Fibroblast of lung (primary cell): ENCODE data around the gene MFAP4. TPM values are rescaled to one million over a fixed set of nuclear protein-coding genes. Genes with fewer than 3 reads are reported as not detected.

Experiments used
- DNase-seq, 2 donors: peaks; one replicate each; pipeline versions ENCODE4 v3.0.0 to v3.0.0-alpha.2; 2010; ENCODE audit warnings: low read depth in 2 of 2
- H2AFZ ChIP-seq: 2 replicates; pipeline ENCODE4 v1.5.1; 2012; ENCODE audit warnings: low read length, control low read depth, inconsistent platforms
- H3K27ac ChIP-seq: 2 replicates; pipeline ENCODE4 v1.5.1; 2011; ENCODE audit warnings: low read length, control low read depth; ENCODE audit not compliant: insufficient read depth
- H3K27me3 ChIP-seq: 2 replicates; pipeline ENCODE4 v1.5.1; 2011; ENCODE audit warnings: mild to moderate bottlenecking, low read length; ENCODE audit not compliant: control insufficient read depth, insufficient read depth
- H3K36me3 ChIP-seq: 2 replicates; pipeline ENCODE4 v1.5.1; 2011; ENCODE audit warnings: low read length; ENCODE audit not compliant: control insufficient read depth, insufficient read depth
- H3K4me1 ChIP-seq: 2 replicates; pipeline ENCODE4 v1.5.1; 2011; ENCODE audit warnings: low read length; ENCODE audit not compliant: control insufficient read depth, insufficient read depth; ENCODE audit errors: extremely low read depth
- H3K4me2 ChIP-seq: 2 replicates; pipeline ENCODE4 v1.5.1; 2011; ENCODE audit warnings: low read length, control low read depth; ENCODE audit not compliant: insufficient read depth; ENCODE audit errors: extremely low read depth
- H3K4me3 ChIP-seq, 4 experiments: fragments of 200-600 bp in 1 of 4; sonication (generic) in 1 of 4; replicated peaks in 1 of 4; 2 replicates each; pipeline ENCODE4 v1.5.1; 2011 to 2016; ENCODE audit warnings: low read length in 4 of 4, low read depth in 3 of 4, mild to moderate bottlenecking in 3 of 4, control low read depth in 2 of 4, inconsistent platforms in 1 of 4, mixed read lengths in 1 of 4; ENCODE audit not compliant: insufficient read depth in 1 of 4; ENCODE audit errors: control extremely low read depth in 1 of 4
- H3K79me2 ChIP-seq: 2 replicates; pipeline ENCODE4 v1.5.1; 2012; ENCODE audit warnings: mild to moderate bottlenecking, low read length, inconsistent platforms; ENCODE audit not compliant: control insufficient read depth, insufficient read depth
- H3K9ac ChIP-seq: 2 replicates; pipeline ENCODE4 v1.5.1; 2011; ENCODE audit warnings: mild to moderate bottlenecking, low read length, control low read depth; ENCODE audit not compliant: insufficient read depth
- H3K9me3 ChIP-seq: 2 replicates; pipeline ENCODE4 v1.5.1; 2012; ENCODE audit warnings: low read depth, low read length; ENCODE audit not compliant: control insufficient read depth, insufficient read depth
- H4K20me1 ChIP-seq: 2 replicates; pipeline ENCODE4 v1.5.1; 2011; ENCODE audit warnings: low read length; ENCODE audit not compliant: control insufficient read depth, insufficient read depth; ENCODE audit errors: extremely low read depth
- EZH2 ChIP-seq: IDR thresholded peaks from 2 replicates; pipeline ENCODE4 v1.5.1; 2012; ENCODE audit warnings: low read length, control low read depth, mild to moderate bottlenecking; ENCODE audit errors: missing control alignments
- polyA plus RNA-seq, 2 donors: library from polyadenylated mRNA; depleted of rRNA in 1 of 2; stranded (reverse) in 1 of 2; unstranded in 1 of 2; fragments of >200 nt; gene quantifications; 2 replicates each; pipeline ENCODE4 v1.2.1, GENCODE V29; 2011 to 2012; ENCODE audit warnings: missing spikeins in 1 of 2
- total RNA-seq: library from RNA; depleted of rRNA; stranded (reverse); fragments of >200 nt; gene quantifications from 2 replicates; pipeline ENCODE4 v1.2.1, GENCODE V29; 2014
- TF ChIP-seq, protein P1 (sequence below), 2 donors: IDR thresholded peaks in 1 of 2; conservative IDR thresholded peaks in 1 of 2; 1 replicate in 1 of 2; 2 replicates in 1 of 2; pipeline ENCODE4 v1.5.1; 2011 to 2012; ENCODE audit warnings: low read length in 2 of 2, control low read depth in 1 of 2, inconsistent platforms in 1 of 2, low read depth in 1 of 2, mild to moderate bottlenecking in 1 of 2

The MFAP4 gene
- total and polyA plus RNA-seq, 2 donors (not counting 1 experiment from before 2014, with no cell fraction given), result 53.3 to 81.3 TPM

DNA sequence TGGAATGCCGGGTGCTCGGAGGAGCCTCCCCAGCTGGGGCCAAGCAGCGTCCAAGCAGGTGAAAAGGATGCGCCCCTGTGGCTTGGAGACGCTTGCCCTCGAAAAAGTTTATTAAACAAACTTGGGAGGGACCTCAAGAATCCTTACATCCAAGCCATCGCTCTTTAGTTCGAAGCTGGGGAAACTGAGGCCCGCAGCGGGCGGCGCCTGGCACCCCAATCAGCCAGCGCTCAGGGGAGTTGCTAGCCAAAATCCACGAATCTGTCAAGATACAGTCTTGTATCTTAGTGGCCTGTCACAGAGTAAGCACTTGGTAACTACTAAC lies 23.9 kb downstream of the MFAP4 start:
- Histone ChIP-seq H3K36me3 (peaks cover 3% of the 10 kb centered on the region), H3K4me2 (peak overlapping the region; percentile 58), H3K27me3 (no peaks in the 10 kb centered on the region), H3K4me3 (peak overlapping the region; percentile 57 to 75 (median 75)), H4K20me1 (no peaks in the 10 kb centered on the region), H2AFZ (peak overlapping the region; percentile 31), H3K9ac (no peak overlapping the region), H3K79me2 (no peaks in the 10 kb centered on the region), H3K4me1 (peaks cover 12% of the 10 kb centered on the region), H3K27ac (no peak overlapping the region), H3K9me3 (no peaks in the 10 kb centered on the region)
- TF ChIP-seq, protein P1, sequence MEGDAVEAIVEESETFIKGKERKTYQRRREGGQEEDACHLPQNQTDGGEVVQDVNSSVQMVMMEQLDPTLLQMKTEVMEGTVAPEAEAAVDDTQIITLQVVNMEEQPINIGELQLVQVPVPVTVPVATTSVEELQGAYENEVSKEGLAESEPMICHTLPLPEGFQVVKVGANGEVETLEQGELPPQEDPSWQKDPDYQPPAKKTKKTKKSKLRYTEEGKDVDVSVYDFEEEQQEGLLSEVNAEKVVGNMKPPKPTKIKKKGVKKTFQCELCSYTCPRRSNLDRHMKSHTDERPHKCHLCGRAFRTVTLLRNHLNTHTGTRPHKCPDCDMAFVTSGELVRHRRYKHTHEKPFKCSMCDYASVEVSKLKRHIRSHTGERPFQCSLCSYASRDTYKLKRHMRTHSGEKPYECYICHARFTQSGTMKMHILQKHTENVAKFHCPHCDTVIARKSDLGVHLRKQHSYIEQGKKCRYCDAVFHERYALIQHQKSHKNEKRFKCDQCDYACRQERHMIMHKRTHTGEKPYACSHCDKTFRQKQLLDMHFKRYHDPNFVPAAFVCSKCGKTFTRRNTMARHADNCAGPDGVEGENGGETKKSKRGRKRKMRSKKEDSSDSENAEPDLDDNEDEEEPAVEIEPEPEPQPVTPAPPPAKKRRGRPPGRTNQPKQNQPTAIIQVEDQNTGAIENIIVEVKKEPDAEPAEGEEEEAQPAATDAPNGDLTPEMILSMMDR (conservative IDR thresholded peaks at IDR 0.05 in 1 of 2, IDR thresholded peaks at IDR 0.05 in 1 of 2; ENCODE audit: low read depth in 1 of 2, low read length in 2 of 2), result no peak
- TF ChIP-seq EZH2, result no peak
- no peak for DNase-seq

DNA sequence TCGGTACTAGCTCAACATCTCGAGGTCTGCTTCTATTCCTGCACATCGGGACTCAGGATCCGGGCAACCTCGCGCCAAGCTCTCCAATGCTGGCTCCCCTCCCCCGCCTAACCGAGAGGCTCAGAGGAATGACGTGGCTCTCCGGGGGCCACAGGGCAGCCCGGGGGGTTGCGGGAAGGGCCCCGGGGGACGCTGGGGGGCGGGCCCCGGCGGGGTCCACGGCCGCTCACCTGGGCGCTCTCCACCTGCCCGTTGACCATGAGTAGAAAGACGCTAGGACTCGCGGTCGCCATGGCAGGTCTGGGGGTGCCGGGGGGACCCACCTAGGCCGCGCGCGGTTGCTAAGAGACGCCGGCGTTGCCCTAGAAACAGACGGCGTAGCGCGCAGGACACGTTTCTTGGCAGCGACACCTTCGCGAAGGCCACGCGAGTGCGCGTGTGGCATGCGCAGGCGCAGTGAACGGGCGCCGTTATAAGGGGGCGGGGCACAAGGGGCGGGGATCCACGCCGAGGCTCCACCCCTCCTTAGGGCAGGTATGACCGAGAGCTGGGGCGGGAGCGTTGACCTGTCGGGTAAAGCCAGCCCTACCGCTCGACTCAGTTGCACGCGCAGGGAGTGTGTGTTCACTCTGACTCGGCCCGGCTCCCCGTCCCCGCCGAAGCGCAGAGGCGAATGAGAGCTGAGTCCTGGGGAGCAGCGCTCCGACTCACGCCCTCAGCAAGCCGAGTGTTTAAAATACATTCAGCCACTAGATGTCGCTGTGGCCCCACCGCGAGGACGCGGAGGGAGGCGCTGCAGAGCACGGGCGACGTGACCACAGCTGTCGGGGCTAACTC lies 24.5 kb downstream of the MFAP4 start, which contains the start of gene B9D1:
B9D1 (minus strand) TSS at position 447 of the 837 bp plus-strand sequence; CDS start at position 293, 154 bp downstream.
- no peaks in the 10 kb centered on the region for H3K9me3 ChIP-seq
- TF ChIP-seq, protein P1 (conservative IDR thresholded peaks at IDR 0.05 in 1 of 2, IDR thresholded peaks at IDR 0.05 in 1 of 2; ENCODE audit: low read depth in 1 of 2, low read length in 2 of 2), result peak; percentile 74 to 79
- TF ChIP-seq EZH2, result no peak
- peak within 1 kb of the TSS; percentile 57 to 75 (median 75) for H3K4me3 ChIP-seq
- peaks cover 3% of the 10 kb centered on the region for H3K36me3 ChIP-seq
- H2AFZ ChIP-seq, result peak within 1 kb of the TSS; percentile 95
- peak within 1 kb of the TSS; percentile 95 for H3K27ac ChIP-seq
- peaks cover 12% of the 10 kb centered on the region for H3K4me1 ChIP-seq
- H3K27me3 ChIP-seq, result no peaks in the 10 kb centered on the region
- peak within 1 kb of the TSS; percentile 74 for H3K4me2 ChIP-seq
- peak within 1 kb of the TSS; percentile 84 for H3K9ac ChIP-seq
- peak; percentile 84 to 95 for DNase-seq
- no peaks in the 10 kb centered on the region for H3K79me2 ChIP-seq
- H4K20me1 ChIP-seq, result no peaks in the 10 kb centered on the region

DNA sequence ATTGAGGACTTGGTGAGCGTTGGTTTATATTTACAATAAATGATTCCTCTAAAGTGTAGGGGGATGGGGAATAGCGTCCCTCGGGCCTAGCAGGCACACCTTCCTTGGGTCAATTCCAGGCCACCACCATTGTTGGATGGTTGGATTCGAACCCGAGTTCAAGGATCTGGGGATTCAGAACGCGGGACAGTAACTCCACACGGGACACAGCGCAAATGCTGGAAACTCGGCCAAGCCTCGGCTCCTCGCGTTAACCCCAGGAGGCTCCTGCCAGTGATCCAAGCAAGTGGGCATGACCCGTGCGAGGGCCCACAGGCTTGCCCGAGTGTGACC lies 25.1 kb downstream of the MFAP4 start:
- no peaks in the 10 kb centered on the region for H3K27me3 ChIP-seq
- H3K79me2 ChIP-seq, result no peaks in the 10 kb centered on the region
- peaks cover 12% of the 10 kb centered on the region for H3K4me1 ChIP-seq
- DNase-seq, result no peak
- H3K9me3 ChIP-seq, result no peaks in the 10 kb centered on the region
- peak overlapping the region; percentile 57 to 75 (median 75) for H3K4me3 ChIP-seq
- peak overlapping the region; percentile 83 for H2AFZ ChIP-seq
- H3K36me3 ChIP-seq, result peaks cover 5% of the 10 kb centered on the region
- no peaks in the 10 kb centered on the region for H4K20me1 ChIP-seq
- H3K27ac ChIP-seq, result peak overlapping the region; percentile 95
- H3K9ac ChIP-seq, result peak overlapping the region; percentile 84
- peak overlapping the region; percentile 74 for H3K4me2 ChIP-seq
- TF ChIP-seq EZH2, result no peak
- TF ChIP-seq, protein P1 (conservative IDR thresholded peaks at IDR 0.05 in 1 of 2, IDR thresholded peaks at IDR 0.05 in 1 of 2; ENCODE audit: low read depth in 1 of 2, low read length in 2 of 2), result no peak
